IPS-11a (cell line): ENCODE results near the gene RRN3.
"Not testable (repeated sequence)": the region's sequence is repeated elsewhere in the genome, so short reads cannot be mapped to it uniquely, and the experiment has no call there.

ENCODE experiments used
- H3K4me3 ChIP-seq: one replicate; pipeline ENCODE4 v1.5.1; 2013; ENCODE audit warnings: low read depth, low read length, control low read depth

Gene RRN3

DNA sequence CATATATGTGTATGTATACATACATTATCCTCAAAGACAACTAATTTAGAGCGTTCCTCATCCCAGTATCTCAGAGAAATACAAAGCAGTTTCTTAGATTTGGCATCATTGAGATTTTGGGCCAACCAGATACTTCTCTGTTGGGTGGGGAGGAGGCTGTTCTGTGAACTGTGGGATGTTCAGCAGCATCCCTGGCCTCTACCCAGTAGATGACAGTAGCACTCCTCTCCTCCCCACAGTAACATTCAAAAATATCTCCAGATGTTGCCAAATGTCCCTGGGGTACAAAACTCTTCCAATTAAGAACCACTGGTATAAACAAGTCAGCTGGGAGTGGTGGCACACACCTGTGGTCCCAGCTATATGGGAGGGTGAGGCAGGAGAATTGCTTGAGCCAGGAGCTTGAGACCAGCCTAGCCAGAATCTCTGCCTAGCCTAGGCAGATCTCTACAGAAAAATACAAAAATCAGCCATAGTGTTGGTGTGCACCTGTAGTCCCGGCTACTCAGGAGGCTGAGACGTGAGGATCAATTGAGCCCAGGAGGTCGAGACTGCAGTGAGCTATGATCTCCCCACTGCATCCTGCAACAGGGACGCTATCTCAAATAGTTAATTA is 6.4 kb upstream of the RRN3 start:
- not testable (repeated sequence) for H3K4me3 ChIP-seq

DNA sequence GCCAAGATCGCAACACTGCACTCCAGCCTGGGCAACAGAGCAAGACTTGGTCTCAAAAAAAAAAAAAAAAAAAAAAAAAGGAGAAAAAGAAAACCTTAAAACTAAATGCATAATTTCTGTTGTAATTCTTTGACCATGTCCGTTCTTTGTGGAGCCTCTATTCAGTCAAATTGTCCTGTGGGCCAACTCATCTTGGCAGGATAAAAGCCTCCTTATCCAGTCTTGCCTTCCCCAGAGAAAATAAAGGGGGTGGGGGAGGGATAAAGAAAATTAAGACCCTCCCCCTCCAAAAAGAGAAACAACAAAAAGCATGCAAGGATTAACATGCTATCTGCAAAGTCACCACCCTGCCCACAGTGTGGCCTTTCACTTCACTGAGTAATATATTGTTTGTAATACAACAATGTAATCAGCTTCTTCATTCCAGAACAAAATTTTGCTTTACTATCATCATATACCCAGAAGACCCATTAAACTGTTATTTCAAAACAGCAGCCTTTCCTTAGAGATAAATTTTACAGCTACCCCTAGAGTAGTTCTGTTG is 5.4 kb upstream of the RRN3 start:
- not testable (repeated sequence) for H3K4me3 ChIP-seq

DNA sequence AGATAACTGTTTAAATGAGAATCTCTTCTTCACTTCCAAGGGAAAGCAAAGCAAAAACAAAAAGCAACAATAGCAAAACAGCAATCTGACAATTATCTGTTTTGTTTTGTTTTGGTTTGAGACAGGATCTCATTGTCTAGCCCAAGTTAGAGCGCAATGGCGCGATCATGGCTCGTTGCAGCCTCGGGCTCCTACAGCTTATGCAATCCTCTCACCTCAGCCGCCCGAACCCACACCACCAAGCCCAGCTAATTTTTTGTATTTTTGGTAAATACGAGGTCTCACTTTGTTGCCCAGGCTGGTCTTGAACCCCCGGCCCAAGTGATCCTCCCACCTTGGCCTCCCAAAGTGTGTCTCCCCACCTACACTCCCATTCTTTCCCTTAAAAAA is 2.5 kb upstream of the RRN3 start:
- not testable (repeated sequence) for H3K4me3 ChIP-seq

DNA sequence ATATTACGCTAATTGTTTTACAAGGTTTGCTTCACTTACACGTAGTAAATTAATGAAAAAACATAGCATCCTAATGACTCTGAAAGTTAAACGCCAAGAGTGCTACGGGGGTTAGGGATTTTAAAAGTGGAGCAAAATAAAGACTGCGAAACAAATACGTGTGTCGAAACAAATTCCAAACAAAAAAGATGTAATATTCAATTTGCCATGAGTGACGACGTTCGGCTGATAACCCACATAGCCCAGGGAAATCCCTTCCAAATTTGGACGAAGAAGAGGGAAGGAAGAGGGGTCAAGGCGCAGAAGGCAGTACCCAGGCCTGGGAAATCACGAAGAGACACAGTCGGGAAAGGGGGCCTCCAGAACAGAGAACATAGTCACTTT is 509 bp downstream of the RRN3 start:
- H3K4me3 ChIP-seq = peak overlapping the region; percentile 99

DNA sequence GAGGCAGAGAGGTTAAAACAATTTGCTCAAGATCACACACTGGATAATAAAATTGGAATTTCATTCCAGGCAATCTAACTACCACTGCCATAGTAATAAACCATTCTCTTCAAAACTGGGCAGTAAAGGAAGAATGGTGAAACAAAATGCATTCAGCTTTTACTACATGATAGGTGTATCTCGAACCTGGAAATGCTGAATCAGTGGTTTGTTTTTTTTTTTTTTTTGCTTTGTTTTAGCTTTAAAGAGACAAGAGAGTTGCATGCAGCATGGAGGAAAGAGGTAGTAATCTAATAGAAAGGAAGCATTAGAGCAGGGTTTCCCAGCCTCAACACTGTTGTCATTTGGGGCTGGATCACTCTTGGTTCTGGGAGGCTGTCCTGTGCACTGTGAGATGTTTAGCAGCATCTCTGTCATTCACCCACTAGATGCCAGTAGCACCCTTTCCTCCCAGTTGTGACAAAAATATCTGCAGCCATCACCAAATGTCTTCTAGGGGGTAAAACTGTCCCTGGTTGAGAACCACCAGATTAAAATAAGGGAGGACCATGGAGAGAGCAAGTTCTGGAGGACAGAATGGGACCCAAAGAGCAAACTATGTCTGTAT is 3.3 kb downstream of the RRN3 start:
- not testable (repeated sequence) for H3K4me3 ChIP-seq

DNA sequence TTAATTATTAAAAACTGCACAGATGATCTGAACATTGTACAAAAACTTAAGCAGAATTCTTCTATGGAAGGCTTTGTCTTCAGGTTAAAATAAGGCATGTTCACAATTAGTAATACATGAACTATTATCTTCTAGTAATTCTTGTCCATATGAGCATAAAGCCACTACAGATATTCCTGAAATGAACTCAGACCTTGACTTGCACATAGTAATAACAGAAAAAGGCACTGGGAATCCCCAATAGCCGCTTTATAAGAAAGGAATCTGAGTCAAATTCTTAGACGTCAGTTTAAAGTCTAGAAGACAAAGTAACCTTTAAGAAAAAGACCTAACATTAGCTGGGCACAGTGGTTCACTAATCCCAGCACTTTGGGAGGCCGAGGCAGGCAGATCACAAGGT is 11.3 kb downstream of the RRN3 start:
- not testable (repeated sequence) for H3K4me3 ChIP-seq

DNA sequence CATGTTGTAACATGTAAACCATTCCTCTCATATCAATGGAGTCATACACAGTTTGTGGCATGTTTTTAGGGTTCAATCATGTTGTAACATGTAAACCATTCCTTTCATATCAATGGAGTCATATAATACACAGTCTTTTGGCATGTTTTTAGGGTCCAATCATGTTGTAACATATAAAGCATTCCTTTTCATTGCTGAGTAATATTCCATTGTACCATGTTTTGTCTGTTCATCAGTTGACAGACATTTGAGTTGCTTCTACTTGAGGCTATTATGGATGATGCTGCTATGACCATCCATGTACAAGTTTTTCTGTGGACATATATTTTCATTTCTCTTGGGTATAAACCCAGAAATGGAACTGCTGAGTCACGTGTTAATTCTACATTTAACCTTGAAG is 13.2 kb downstream of the RRN3 start:
- not testable (repeated sequence) for H3K4me3 ChIP-seq

DNA sequence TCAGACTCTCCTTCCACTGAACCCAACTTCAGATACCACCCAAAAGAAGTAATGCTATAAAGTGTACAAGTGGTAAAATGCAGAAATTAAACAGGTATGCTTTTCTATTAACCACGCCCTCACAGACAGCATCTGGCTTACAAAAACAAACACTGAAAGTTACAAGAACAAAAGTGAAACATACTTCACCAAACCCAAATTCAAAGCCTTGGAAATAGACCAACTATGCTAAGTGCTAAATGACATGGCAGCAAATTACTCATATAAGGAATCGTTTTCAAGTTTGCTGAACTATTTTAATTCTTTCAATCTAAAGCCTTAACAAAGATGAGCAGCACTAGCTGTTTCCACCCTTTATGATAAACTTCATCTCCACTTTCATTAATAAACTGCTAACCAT is 17.9 kb downstream of the RRN3 start:
- not testable (repeated sequence) for H3K4me3 ChIP-seq

DNA sequence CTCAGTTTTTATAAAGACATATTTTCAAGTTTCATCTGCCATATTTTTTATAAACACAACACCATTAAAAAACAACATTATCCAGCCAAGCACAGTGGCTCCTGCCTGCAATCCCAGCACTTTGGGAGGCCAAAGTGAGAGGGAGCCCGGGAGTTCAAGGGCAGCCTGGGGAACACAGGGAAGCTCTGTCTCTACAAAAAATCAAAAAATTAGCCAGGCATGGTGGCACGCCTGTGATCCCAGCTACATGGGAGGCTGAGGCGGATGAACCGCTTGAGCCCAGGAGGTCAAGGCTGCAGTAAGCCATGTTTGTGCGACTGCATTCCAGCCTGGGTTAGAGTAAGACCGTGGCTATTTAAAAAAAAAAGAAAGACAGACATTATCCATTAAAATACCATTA is 21.0 kb downstream of the RRN3 start:
- no peak overlapping the region for H3K4me3 ChIP-seq

DNA sequence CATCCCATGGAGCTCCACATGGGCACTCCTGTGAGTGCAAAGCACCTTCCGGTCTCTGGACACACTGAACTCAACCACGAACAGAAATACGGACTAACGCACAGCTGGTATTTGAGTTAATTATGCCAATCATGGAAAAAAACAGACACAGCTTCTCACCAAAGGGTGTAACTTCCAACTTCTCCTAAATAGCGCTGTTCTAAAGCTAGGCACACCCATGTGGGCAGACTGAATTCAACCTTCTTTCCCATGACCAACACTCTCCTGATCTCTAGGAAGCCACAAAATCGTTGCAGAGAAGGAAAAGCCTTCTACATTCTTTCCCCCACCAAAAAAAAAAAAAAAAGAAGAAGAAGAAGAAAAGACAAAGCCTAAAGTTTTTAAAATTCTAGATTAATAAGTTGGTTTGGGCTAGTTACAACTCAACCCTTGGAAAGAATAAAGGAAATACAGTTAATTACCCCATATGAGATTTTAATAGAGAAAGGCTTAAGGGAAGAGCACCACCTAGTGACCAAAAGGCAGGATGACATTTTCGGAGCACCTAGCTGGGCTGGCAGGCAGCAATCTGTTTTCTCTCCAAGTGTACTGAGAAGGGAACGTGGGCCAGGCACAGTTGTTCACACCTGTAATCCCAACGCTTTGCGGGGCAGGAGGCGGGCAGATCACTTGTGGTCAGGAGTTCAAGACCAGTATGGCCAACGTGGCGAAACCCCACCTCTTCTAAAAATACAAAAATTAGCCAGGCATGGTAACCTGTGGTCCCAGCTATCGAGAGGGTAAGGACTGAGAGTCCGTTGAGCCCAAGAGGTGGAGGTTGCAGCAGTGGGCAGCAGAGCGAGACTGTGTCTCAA is 21.9 kb downstream of the RRN3 start:
- H3K4me3 ChIP-seq = not testable (repeated sequence)

DNA sequence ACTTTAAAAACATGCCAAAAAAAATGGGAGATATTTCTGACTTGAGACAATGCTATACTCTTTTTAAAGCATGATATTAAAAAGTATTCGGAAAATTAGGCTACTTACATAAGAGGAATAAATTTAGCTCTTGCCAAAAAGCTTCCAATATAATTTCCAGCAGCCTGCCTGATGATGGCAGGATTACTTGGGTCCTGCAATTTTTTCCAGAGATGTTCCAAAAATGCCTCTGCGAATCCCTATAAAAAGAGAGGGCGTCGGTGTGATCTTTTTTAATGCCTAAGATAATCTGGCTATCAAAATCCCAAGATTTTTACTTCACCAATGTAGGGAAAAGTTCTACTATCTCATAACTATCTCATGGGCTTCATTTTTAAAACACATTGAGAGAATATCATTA is 23.1 kb downstream of the RRN3 start:
- H3K4me3 ChIP-seq = not testable (repeated sequence)

DNA sequence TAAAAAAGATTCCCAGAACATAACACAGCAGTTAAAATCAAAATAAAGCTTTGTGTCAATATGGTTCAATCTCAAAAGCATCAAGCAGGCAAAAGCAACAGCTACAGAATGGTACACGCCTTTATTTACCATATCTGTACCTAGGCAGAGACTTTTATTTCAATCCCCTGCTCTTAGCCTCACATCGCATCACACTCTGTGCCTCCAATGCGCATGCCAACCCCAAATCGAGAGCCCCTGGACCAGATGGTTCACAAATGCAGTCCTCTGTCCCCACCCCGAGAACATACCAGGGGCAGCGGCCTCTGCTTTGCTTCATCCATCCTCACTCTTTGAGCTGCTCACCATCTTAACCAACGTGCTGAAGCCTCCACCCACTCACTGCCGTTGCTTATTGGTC is 27.4 kb downstream of the RRN3 start:
- H3K4me3 ChIP-seq = not testable (repeated sequence)

DNA sequence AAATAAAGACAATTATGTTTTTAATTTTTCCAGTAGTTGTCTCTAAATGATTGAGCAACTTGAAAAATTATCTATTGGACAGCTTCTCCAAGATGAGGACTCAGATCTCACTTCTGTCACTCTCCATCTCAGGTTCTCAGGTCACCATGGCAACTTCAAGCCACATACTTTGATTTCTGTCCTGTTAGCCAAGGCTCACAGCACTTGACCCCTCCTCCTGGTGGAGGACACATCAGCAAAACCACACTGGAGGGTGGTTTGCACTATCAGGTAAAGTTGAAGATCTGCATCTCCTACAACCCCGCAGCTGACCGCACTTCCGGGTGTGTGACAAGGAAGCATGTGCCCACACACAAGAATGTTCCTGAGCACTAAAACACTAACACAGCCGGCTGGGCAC is 28.1 kb downstream of the RRN3 start:
- not testable (repeated sequence) for H3K4me3 ChIP-seq

DNA sequence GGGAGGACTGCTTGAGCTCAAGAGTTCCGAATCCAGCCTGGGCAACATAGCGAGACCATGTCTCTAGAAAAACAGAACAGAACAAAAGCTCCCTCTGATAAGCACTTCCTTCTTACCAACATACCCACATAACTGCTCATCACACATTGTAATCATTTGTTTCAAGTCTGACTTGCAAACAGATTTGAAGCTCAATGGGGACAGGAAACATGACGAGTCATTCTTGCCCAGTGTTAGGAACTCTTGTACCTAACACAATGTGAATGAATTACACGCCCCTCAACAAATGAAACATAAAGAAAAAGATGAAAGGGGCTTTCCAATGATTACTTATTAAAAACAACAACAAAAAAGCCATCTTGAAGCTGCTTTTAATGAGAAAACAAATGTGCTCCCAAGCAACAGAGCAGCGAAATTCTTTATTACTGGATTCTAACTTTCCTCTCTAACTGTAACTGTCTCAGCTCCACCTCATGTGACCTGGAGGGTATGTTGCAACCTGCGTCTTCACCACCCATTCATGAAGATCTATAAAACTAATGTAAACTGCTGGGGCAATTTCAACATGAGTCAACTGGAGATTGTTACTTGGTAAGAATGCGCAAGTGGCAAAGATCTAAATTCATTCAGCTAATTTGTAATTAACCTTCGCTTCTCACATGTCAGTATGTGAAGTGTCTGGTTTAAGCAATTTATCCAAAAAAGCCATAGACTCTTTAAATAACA is 31.8 kb downstream of the RRN3 start:
- H3K4me3 ChIP-seq = not testable (repeated sequence)

DNA sequence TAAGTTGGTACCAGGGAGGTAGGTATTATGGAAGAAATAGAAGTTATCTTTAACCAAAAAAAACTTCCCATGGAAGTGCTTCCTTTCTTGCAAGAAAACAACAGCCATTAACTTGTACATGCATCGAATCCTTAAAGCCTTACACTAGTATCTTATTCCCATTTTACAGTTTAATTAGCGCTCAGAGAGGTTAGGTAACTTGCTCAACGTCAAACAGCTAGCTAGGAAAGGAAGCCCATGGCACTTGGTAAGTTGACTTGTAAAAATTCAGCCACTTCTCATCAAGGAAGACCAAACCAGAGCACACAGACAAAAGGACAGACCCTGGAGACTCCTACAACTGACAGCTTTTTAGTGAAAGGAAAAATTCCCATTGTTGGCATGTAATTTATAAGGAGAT is 34.7 kb downstream of the RRN3 start:
- no peak overlapping the region for H3K4me3 ChIP-seq

DNA sequence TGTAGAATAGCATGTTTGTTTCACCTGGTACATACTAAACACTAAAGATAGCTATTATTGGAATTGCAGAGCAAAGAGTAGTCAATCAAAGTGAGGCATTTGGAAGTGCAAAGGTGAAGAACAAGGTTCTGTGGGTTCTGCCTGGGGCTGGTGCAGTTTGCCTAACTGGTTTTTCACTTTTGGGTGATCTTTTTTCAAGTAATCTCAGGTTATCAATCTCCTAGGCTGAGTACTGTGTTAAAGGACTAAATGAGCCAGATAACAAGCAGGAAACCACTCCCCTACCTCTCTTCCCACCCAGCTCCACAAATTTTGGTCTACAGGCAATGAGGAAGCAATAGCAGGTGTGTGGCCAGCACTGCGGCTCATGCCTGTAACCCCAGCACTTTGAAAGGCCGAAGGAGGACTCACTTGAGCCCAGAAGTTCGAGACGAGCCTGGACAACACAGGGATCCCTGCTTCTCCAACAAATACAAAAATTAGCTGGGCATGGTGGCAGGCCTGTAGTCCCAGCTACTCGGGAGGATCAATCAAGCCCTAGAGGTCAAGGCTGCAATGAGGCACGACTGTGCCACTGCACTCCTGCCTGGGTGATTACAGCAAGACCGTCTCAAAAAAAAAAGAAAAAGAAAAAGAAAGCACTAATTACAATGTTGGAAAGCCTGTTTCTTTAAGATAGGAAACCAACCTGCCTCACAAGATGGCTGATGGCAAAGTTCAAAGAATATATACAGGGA is 36.2 kb downstream of the RRN3 start:
- no peak overlapping the region for H3K4me3 ChIP-seq

DNA sequence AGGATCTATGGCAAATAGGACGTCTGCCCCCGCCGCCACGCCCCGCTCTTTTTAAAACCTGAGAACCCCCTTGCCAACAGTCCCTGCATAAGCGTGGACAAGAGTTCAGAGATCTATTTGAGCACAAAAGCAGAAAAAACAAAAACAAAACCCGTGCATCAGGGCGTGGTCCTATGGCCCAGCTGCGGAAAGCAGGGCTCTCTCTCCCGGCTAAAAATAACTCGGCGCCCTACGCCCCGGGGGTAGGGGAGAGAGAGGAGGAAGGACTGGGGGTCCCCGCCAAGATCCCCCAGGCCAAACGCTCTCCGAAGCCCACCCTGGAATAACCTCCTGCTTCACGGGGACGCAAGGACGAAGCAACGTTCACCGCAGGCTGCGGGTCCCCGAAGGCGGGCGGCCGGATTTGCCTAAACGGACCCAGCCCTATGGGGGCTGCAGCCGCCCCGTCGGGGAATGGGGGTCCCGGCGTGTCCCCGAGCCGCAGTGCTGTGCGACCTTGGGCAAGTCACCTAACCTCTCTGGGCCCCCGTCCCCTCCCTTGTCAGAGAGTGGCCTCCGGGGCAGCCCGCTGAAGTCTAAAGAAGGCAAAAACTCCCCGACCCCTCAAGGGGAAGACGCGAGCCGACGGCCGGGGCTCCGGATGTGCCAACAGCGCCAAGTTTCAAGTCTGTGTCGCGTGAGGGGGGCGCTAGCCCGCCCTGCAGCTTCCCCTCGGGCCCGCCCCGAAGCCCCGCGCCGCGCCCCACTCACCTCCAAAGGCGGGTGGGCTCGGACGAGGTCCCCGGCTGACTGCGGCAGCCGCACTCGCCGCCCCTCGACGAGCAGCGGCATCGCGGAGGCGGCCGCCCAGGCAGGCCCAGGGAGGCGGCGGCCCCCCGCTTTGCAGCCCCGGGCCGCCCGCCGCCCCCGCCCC is 38.7 kb downstream of the RRN3 start:
- peak overlapping the region; percentile 70 for H3K4me3 ChIP-seq

DNA sequence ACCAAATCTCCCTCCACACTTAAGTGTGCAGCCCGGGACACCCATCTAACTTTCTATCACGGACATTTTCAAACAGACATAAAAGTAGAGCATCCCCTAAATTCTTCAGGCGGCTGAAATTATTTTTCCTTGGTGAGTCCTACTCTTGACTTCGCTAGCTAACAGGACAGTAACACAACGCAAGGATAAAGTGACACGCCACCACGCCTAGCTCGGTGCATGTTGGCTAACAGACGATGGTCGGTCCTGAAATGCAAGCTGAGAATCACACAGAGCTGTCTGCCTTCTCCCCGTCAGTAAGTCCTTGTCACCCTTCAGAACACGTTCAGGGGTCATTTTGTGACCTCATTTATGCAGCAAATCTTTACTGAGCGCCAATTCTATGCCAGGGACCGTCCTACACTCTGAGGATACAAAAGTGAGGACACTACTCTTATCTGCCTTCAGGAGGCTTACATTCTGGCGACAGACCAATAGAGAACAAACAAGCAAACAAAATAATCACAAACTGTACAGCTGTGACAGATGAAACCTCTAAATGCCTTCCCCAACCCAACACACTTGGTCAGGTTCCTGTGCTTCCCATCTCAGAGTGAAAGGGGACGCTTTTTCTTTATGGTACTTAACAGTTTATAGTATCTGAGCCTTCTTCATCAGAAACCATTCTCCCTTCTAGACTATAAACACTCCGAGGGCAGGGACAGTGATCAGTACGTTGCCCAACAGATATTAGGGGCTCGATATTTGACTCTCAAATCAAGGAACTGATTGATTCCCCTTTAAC is 39.5 kb downstream of the RRN3 start:
- H3K4me3 ChIP-seq = peak overlapping the region; percentile 70

DNA sequence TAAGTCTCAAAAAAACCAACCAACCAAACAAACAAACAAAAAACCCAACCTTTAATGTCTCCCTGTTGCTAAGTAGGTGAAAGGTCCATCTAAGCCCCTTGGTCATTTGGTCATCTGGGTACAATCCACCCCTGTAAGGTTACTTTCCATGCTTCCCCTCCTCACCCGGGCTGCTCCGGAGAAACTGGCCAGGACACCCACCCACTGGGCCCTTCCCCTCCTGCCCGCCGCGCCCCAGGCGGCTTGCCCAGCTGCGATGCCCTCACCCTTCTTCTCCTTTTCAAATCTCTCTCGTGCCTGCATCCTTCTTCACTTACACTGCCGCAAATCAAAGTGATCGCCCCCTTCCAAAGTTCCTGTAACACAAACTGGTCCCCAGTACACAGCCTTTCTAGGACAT is 40.2 kb downstream of the RRN3 start:
- no peak overlapping the region for H3K4me3 ChIP-seq
